Measurements from ENCODE around the gene MED13L.
"Not testable (repeated sequence)": the region's sequence is repeated elsewhere in the genome, so short reads cannot be mapped to it uniquely, and the experiment has no call there.

Gene MED13L

DNA sequence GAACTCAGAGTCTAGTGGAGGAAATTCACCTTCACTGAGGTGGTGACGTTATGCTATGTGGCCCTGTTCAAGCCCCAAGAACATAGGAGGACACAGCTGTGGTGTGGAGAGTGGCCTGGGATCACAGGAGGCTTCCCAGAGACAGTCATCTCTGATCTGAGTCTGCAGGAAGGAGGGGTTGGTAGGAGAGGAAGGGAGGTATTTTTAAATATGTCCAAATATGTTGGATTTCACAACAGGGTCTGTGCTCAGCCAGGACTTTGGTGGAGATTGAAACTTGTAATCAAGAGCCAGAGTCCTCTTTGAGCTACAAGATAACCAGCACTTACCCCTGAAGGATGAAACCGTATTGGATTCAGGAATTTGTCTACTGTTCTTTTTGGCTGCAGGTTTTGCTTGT lies 26.4 kb upstream of the MED13L start:
- DNase-seq (ENCODE audit: low read depth in 2 of 2) = no peak

DNA sequence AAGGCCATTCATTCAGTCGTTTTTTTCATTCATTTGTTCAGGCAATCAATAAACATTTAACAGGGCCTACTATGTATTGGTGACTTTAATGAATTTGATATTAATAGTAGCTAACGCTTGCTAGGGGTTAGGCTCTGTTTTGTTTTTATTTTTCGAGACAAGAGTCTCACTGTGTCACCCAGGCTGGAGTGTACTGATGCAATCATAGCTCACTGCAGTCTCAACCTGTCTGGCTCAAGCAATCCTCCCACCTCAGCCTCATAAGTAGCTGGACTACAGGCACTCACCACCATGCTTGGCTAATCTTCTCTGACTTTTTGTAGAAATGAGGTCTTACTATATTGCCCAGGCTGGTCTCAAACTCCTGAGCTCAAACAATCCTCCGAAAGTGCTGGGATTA lies 25.6 kb upstream of the MED13L start:
- DNase-seq (ENCODE audit: low read depth in 2 of 2) = no peak

GRCh38 chr12:116302166-116303058 lies 24.9 kb upstream of the MED13L start:
- no peak for DNase-seq (ENCODE audit: low read depth in 2 of 2)

DNA sequence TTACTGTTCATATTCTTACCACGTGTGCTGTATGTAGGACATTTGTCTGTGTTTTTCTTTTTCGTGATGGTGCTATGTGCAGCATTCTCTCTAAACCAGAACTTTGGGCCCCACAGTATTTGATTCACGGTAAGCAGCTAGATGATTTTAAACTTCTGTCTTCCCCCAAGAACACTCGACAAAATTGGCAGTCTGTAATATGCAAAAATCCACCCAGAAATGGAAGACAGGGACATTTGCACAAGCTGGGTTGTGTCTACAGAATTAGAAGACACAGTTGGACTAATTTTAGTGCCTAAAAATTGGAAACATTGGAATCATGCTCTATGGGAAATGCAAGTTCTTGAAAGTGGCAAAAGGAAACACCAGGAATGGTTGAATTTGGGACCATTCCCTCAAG lies 24.1 kb upstream of the MED13L start:
- DNase-seq (ENCODE audit: low read depth in 2 of 2) = no peak

DNA sequence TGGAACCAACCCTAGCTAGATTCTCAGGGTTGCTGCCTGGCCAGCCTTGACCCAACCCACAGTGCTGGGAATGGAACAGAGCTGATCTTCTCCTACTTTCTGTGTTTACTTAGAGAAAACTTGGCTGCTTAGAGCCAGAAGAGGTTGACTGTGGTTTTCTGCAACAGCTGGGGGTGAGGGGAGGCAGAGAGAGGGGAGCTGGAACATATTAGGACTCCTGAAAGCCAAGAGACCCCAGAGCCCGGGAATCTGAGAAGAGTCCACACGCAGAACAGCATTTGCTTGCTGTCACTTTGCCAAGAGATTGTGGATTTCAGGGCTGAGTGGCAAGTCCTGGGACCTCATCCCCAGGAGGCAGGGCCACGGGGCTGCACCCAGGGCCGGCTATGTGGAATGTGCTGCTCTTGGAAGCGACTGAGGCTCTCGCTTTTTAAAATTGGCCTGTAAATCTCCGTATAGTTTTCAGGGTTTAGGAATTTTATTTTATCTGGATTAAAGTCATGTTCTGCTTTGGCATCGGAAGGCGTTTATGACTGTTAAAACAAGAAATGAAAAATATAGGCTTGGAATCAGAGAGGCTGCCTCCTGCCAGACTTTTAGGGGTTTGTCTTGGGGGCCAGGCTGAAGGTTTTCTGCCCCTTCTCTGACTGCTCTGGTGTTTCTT lies 22.3 kb upstream of the MED13L start:
- DNase-seq (ENCODE audit: low read depth in 2 of 2) = no peak

DNA sequence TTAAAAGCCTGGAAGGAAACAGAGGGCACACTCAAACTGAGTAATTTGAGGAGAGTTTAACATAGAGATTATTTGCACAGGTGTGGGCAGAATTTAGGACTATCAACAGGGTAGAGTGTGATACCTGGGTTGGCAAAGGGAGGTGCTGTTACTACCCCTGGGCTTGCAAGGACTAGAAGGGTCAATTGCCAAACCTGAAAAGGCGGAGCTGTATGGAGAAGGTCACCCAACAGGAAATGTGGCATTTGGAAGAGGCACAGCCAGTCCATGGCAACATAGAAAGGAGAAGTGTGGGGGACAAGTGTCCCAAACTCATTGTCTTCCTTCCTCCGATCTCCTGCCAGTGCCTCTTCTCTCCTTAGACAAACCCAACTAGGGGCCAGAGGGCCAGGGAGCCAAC lies 21.6 kb upstream of the MED13L start:
- no peak for DNase-seq (ENCODE audit: low read depth in 2 of 2)

DNA sequence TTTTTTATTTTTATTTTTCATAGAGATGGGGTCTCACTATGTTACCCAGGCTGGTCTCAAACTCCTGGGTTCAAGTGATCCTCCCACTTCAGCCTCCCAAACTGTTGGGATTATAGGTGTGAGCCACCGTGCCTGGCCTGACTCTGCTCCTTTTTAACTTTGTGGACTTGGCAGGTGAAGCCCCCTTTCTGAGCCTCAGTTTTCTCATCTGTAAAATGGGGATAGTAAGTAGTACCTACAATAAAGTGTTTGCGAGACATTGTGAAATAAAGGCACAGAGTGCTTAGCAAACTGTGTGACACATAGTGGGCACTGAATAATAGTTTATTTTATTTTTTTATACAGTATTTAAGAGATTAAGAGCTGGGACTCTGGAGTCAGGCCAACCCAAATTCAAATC lies 21.1 kb upstream of the MED13L start:
- no peak for DNase-seq (ENCODE audit: low read depth in 2 of 2)

GRCh38 chr12:116297224-116297834 lies 19.8 kb upstream of the MED13L start:
- DNase-seq (ENCODE audit: low read depth in 2 of 2) = no peak

GRCh38 chr12:116295327-116296263 lies 18.1 kb upstream of the MED13L start:
- DNase-seq (ENCODE audit: low read depth in 2 of 2) = no peak

GRCh38 chr12:116294454-116295165 lies 17.1 kb upstream of the MED13L start:
- DNase-seq (ENCODE audit: low read depth in 2 of 2) = no peak

- DNase-seq (ENCODE audit: low read depth in 2 of 2) = no peak
Measured at GRCh38 chr12:116293687-116294453, 16.4 kb upstream of the MED13L start.

DNA sequence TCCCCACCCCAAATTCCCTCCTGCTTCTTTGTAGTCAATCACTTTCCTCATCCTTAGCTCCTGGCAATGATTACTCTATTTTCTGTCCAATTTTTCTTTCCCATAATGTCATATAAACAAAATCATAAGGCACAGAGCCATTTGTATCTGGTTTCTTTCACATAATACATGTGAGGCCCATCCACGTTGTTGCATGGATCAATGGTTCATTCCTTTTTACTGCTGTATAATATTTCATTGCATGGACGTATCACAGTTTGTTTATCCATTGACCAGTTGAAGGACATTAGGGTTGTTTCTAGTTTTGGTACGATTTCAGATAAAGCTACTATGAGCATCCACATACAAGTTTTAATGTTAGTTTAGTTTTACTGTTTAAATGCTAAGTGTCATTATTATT lies 13.7 kb upstream of the MED13L start:
- no peak for DNase-seq (ENCODE audit: low read depth in 2 of 2)

- no peak for DNase-seq (ENCODE audit: low read depth in 2 of 2)
Measured at GRCh38 chr12:116288735-116289134, 11.2 kb upstream of the MED13L start.

GRCh38 chr12:116287842-116288301 lies 10.4 kb upstream of the MED13L start:
- no peak for DNase-seq (ENCODE audit: low read depth in 2 of 2)

GRCh38 chr12:116284396-116284795 lies 6.9 kb upstream of the MED13L start:
- DNase-seq (ENCODE audit: low read depth in 2 of 2) = no peak

- not testable (repeated sequence) for DNase-seq (ENCODE audit: low read depth in 2 of 2)
Measured at GRCh38 chr12:116283881-116284280, 6.4 kb upstream of the MED13L start.

DNA sequence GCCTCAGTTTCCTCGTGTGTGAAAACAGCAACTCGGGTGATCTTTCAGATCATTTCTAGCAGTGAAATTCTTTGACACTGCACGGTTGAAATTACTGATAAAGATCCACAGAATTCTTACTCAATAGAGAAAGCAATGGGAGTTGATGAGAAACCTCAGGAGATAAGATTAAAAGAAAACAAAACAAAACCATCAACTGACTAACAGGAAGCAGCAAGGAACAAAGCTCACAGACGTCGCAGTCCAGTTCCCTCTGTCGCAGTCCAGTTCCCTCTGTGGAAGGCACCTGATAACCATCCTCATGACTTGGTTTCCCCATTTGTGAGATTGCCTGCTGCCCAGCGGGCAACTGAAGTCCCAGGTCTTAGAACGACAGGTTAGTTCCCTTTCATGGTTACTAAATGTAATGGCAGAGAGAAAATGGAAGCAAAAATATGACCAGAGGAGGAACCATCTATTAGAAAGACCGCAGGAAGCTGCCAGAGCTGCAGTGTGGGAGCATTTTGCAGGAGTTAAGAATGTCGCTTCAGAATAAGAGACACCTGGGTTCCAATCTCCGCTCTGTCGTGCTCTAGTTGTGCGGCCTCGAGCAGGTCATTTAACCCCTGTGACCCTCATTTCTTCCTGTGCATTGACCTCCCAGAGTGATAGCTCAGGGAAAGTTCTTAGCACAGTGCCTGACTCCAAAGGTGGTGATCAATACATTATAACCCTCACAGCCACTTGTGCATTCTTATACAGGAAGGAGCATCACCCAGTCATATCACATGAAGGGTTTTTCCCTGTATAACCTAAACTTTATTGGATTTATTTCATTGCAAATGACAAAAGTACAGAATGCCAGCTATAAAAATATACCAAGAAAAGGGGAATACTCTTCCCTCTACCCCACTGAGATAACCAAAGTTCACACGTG lies 5.1 kb upstream of the MED13L start:
- DNase-seq (ENCODE audit: low read depth in 2 of 2) = no peak

DNA sequence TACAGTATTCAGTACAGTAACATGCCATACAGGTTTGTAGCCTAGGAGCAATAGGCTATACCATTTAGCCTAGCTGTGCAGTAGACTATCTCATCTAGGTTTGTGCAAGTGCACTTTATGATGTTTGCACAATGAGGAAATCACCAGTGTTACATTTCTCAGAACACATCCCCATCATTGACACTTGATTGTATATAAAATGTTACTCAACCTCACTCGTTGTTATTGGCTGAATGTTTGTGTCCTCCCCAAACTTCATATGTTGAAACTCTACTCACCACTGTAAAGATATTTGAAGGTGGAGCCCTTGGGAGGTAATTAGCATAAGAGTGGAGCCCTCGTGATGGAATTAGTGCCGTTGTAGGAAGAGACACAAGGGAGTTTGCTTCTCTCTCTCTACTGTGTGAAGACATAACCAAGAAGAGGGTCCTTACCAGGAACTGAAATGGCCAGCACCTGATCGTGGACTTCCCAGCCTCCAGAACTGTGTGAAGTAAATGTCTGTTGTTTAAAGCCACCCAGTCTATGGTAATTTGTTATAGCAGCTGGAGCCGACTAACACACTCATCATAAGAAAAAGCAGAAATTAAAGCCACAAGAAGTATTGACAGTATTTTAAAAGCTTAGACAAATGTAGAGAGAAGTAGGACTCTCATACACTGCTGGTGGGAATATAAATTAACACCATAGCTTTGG lies 3.2 kb upstream of the MED13L start:
- no peak for DNase-seq (ENCODE audit: low read depth in 2 of 2)
